GM18951 (cell line): ENCODE measurements around the gene TECTA.
"Not testable (repeated sequence)": the region's sequence is repeated elsewhere in the genome, so short reads cannot be mapped to it uniquely, and the experiment has no call there.

Source experiments
- POLR2A ChIP-seq: IDR thresholded peaks from 4 replicates; pipeline ENCODE4 v1.6.1; 2011; ENCODE audit warnings: mild to moderate bottlenecking; ENCODE audit not compliant: insufficient read length, insufficient read depth; ENCODE audit errors: extremely low read depth
- in situ Hi-C: fragments of 300-500 bp; cut with MboI; formaldehyde crosslinking; loops from one replicate; pipeline ENCODE4 v1.12.0; 2022; ENCODE audit warnings: low sequenced_read_pairs, mixed read lengths, inconsistent platforms; ENCODE audit not compliant: unreplicated experiment

TECTA gene

DNA sequence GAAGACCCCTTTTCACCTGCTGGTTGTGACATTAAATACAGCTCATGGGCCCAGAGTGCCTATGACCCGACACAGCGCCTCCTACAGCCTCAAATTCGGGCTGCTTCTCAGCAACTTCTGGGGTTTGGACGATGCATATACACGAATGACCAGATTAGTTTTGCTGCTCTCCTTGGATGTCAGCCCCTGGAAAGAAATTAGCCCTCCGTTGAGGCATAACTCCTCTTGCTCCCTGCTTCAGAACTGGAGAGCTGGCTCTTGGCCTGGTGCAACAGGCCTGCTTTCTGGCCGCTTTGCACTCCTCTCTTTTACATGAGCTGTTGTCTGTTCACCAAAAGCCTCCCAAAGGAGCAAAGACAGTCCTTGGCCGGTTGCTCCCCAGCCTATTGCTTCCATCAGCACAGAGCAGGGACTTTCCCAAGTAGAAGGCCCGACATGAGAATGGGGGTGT lies 3.3 kb downstream of the TECTA start:
- in situ Hi-C loops = no loop called here
- TF ChIP-seq POLR2A = no peak

DNA sequence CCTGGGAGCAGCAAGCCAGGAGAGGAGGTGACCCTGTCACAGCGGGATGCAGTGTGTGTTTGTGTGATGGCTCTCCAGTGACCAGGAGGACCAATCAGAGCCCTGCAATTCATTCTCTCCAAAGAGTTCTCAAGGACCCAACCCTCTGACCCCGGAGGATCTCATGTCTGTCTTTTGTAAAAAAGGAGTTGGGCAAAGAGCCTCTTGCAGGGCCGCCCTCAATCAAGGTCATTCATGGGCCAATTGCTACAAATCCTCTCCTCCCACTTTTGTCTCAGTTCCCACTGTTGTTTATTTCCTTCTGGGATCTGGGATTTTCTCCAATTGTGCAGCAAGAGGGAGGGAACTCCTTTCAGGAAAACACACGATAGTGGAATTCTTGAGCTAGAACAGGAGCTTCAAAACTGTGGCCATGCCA lies 4.0 kb downstream of the TECTA start:
- TF ChIP-seq POLR2A = no peak
- in situ Hi-C loops = no loop called here

DNA sequence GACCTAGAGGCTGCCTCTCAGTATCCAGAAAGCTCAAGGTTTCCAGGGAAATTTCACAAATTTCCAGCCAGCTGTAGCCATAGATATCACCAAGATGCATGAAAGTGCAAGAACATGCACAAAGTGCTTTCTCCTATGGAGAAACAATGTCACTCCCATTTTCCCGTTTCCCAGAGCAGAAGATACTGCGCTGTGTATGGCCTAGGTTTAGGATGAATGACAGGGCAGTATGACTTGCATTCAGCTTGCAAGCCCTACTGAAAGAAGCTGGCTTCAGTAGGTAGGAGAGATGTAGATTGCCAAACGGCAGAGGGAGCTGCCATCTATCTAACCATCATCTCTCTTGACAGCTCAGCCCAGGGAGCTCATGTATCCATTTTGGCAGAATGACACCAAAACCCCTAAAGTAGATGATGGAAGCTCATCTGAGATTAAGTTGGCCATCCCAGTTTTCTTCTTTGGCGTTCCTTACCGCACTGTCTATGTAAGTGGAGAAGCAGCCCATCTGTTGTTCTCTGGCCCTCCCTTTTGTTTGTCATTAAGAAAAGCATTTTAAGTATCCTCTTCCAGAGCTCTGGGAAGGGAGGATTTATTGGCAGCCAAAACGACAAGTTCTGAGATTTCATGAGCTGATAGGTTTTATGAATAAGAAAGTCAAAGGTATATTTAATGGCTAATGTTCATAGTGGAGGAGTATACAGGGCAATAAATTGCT lies 4.6 kb downstream of the TECTA start:
- in situ Hi-C loops = no loop called here
- no peak for TF ChIP-seq POLR2A

DNA sequence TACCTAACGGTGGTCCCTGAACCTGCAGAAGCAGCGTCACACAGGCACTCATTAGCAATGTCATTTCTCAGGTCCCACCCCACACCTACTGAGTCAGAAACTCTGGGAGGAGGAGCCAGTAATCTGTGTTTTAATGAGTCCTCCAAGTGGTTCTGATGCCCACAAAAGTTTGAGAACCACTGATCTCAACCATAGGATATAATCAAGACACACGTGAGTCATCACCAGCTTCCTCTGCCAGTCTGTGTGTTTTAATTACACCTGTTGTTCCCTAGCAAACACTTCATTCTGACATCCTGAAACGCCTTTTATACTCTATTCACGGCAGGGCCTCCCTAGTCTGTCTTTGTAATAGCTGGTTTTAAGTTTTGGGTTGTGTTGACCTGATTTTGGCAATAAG lies 5.8 kb downstream of the TECTA start:
- in situ Hi-C loops = no loop called here
- no peak for TF ChIP-seq POLR2A

DNA sequence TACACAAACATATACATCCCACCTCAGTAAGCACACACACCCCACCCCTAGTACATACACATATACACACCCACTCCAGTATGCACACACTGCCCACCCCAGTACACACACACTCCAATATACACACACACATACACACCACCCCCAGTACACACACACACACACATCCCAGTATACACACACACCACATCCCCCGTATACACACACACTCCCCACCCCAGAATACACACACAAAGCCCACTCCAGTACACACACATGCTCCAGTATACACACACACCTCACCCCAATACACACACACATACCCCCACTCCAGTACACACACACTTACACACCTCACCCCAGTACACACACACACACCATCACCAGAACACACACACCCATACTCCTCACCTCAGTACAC lies 7.4 kb downstream of the TECTA start:
- TF ChIP-seq POLR2A = no peak
- in situ Hi-C loops = no loop called here

DNA sequence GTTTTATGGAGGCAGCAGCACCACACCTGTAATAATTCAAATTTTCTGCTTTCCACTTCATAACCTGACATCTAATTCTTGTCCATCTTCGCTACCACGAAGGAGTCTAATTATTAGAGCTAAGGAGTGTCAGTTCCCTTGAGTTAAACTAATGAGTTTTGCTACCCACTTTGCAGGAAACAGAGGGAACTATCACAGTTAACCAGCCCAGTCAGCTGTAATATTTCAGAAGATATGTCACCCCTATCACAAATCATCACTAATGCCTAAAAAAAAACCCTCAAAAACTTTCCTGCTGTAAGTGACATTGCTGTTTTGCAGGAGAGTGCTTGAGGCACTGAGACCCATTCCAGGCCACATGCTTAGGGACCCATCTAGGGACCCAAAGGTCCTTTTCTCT lies 8.4 kb downstream of the TECTA start:
- TF ChIP-seq POLR2A = no peak
- in situ Hi-C loops = no loop called here

DNA sequence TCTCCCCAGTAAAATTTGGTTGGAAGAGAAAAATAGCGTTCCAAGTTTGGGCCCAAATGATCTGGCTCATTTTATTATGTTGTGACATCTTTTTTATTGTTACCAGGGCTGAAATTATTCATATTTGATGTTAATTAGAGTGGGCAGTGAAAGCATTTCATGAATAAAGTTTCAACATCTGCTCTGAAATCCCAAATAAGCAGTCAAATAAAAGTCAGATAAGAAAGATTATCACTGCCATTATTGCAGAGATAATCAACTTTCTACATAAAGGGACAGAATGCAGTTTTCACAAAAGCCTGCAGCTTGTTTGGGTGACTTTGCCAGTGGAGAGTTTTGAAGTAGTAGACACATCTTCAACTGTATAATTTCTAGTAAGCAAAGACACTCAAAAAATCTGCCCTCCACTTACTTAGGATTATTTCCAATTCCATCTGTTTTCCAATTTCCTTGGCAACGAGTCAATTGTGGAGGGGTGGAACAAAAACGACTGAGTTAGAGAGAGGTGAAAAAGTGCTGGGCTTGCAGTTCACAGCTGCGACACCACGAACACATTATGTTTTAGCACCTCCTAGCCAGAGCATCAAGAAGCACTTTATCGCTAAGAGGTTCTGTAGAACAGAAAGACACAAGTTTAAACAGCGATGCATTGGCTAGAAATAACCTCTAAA lies 9.0 kb downstream of the TECTA start:
- no peak for TF ChIP-seq POLR2A
- in situ Hi-C loops = no loop called here

DNA sequence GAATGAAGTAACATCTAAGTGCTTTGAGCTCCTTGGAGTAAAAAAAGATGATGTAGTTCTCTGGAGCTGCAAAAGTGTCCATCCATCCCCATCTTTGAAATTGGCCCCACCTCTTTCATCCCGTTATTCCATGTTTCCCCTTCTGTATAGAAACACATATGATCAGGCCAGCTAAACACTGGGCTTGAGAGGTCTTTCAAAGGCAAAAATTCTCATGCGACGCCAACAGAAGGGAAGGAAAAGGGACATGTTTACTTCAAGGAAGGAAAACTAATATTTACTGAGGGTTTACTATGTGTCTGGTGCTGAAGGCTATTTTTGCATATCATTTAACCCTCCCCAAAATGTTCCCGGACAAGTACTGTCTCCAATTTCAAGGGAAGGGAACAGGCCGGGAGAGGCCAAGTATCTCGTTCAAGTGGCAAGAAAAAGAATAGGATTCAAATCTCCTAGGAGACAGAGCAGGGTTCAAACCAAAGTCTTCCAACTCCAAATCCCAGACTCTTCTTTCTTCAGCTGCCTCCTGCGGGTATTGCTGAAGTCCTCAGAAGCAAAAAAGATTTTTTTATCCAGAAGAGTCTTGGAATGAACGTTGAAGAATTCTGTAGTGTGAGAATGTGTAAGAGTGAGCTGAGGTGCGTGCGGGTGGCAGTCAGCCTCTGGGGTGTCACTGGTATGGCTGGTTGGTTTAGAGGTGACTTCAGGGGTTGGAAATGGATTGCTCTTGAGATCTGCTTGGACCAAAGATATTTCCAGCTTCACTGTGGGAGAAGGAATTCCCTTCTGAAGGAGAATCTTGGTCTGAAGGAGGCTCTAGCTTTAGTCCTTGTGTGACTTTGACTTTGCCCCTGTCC lies 10.1 kb downstream of the TECTA start:
- in situ Hi-C loops = no loop called here
- no peak for TF ChIP-seq POLR2A

DNA sequence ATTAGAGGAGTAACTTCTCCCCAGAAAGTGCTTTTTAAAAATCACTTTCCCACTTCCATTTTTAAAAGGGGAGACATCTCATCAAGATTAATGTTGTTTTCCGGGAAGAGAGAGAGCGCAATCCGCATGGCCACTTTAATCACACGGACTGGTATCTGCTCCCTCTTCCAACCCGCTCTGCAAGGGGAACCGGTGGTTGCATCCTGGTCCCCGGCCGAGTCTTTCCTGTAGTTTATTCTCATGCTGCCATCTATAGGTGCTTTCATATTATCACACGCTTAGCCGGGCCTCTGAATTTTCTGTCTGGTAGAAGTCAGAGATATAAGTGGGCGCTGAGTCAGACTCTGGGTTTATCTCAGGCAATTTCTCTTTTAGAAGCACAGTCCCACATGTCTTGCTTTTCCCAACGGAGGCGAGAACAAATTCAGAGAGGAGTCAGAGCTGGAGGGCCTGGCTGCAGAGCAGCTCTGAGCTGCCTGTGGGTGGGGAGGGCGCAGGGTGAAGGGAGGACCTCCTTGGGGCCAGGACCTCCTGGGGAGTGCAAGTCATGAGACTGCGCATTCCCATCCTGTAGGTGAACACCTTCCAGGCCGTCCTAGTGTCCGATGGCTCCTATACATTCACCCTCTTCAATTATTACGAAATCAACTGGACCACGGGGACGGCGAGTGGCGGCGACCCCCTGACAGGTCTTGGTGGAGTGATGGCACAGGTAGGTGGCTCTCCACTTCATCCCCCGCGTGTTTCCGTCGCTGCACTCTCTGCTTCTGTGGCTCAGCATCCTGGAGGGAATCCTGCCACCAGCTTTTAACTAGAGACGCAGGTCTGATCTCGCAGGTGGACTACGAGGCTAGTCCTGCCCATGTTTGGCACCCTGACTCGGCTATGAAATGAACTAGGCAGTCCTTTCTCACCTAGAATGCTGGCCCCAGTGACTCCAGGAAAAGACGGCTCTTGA lies 11.7 kb downstream of the TECTA start:
- in situ Hi-C loops = no loop called here
- no peak for TF ChIP-seq POLR2A

DNA sequence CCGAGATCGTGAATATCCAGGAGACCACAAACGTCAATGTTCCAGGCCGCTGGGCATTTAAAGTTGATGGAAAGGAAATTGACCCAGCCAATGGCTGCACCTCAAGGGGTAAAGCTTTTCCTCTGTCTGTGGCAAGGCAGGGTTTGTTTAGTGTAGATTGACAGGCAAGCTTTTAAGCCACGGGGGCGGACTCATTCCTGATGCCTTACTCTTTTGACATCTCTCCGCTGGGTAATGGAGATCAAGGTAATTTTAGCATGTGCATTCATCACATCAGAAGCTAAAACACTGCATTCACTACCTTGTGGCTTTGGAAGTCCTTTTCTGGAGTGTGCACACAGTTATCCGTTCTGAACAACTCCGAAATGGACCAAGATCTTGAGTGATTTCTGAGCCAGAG lies 12.6 kb downstream of the TECTA start:
- TF ChIP-seq POLR2A = no peak
- in situ Hi-C loops = no loop called here

DNA sequence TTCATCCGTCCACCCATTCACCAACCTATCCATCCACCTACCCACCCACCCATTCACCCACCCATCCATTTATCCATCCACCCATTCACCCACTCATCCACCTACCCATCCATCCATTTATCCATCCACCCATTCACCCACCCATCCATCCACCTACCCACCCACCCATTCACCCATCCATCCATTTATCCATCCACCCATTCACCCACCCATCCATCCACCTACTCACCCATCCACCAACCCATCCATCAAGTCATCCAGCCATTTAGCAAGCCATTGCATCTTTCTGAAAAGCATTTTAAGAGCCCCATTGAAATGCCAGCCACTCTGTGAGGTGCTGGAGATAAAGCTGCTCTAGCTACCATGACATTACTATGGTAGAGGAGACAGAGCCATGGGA lies 14.0 kb downstream of the TECTA start:
- in situ Hi-C loops = not testable (repeated sequence)

DNA sequence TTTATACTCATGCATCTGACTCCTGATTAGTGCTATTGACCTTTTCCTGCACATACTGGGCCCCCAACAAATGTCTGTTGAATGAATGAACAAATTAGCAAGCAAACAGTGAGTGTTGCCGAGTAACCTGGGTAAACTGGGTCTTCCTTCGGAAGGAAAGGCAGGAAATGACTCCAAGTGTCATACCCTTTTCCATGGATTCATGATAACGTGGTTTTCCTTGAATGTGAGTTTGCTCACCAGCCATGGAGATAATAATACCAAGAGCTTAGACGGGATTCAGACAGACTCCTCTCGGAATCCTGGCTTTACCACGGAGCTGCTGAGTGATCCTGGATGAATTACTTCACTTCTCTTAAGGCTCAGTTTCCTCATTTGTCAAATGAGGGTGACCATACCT lies 16.7 kb downstream of the TECTA start:
- TF ChIP-seq POLR2A = no peak

DNA sequence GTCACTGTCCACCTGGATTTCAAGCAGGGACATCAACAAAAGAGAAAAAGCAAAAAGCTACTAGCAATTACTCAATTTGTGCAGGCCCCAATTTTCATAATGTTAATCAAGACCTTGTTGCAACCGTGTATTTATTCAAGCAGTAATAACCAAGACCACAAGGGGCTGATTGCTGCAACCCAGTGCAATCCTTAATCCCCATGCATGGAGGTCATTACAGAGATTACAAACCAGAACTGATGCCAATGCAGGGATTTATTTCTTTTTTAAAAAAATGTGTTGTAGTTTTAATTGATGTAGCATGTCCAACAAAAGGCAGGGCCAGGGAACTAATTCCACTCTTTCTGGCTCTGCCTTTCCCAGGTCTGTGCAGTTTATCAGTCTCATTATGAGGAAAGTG lies 18.4 kb downstream of the TECTA start:
- TF ChIP-seq POLR2A = no peak
- in situ Hi-C loops = no loop called here

More for the DNA sequence above, 16.7 kb downstream of the TECTA start:
- in situ Hi-C loops = no loop called here
